GM18951 (cell line): ENCODE measurements around the gene STRA6.
"Not testable (repeated sequence)": the region's sequence is repeated elsewhere in the genome, so short reads cannot be mapped to it uniquely, and the experiment has no call there.

Experiments
- POLR2A ChIP-seq: IDR thresholded peaks from 4 replicates; pipeline ENCODE4 v1.6.1; 2011; ENCODE audit warnings: mild to moderate bottlenecking; ENCODE audit not compliant: insufficient read length, insufficient read depth; ENCODE audit errors: extremely low read depth
- in situ Hi-C: fragments of 300-500 bp; cut with MboI; formaldehyde crosslinking; loops from one replicate; pipeline ENCODE4 v1.12.0; 2022; ENCODE audit warnings: low sequenced_read_pairs, mixed read lengths, inconsistent platforms; ENCODE audit not compliant: unreplicated experiment

Gene STRA6

DNA sequence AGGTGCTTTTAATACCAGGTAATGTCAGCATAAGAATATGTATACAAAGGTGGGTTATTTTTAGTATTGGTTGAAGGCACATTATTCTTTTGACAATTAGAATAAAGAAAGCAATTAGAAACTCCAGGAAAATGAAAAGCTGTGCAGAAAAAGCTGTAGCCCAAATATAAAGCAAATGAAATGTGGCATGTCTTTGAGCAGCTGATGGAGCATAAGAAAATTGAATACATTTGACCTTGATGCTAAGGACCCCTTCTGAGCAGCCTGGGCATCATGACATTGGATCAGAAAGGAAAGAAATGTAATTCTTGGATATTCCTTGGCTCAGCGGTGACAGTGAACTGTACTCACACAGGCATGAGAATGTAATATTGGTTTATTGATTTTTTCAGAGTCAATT lies 37.1 kb downstream of the STRA6 start:
- in situ Hi-C loops: no loop called here

GRCh38 chr15:74162195-74162536 lies 40.4 kb downstream of the STRA6 start:
- in situ Hi-C loops: not testable (repeated sequence)

More for the DNA sequence above, 37.1 kb downstream of the STRA6 start:
- no peak for TF ChIP-seq POLR2A

DNA sequence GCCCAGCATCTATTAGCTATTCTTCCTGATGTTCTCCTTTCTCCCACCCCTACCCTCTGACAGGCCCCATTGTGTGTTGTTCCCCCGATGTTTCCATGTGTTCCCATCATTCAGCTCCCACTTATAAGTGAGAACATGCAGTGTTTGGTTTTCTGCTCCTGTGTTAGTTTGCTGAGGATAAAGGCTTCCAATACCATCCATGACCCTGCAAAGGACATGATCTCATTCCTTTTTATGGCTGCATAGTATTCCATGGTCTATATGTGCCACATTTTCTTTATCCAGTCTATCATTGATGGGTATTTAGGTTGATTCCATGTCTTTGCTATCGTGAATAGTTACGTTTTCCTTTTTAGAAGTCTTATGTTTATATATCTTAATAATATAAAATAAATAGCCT lies 42.2 kb downstream of the STRA6 start:
- in situ Hi-C loops: not testable (repeated sequence)

GRCh38 chr15:74159773-74160172 lies 42.8 kb downstream of the STRA6 start:
- in situ Hi-C loops: no loop called here

DNA sequence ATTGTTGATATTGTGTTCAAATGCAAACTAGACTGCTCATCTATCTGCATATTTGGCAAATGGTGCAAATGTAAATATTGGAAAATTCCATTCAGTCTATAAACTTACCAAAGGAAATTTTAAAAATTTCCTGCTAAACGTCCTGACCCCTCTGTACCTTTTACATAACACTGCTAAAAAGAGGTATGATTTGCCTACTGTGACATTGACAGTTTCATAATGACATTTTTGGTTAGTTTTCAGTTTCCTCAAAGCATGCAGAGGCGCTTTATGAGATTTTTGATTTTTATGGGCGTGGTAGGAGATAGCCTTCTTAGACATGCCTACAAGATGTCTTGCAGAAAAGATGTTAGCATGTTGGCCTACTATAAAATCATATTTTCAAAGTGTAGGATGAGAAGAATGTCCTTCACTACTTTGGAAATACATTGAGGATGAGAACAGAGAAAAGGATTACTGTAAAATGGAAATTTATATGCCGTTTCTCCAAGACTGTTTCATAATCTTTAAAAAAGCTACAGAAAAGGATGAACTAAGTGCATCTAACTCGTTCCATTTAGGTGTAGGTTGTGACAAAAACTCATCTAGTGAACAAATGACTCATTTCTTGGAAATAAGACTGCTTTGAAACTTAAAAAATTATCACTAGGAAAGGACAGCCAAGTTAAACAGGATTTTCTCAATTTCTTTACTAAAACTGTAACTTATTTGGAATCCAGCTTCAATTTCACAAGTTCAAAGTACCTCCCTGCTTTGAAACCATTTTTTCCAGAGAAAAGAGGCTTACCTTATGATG lies 43.5 kb downstream of the STRA6 start:
- in situ Hi-C loops: no loop called here
- no peak for TF ChIP-seq POLR2A

More at GRCh38 chr15:74159773-74160172, 42.8 kb downstream of the STRA6 start:
- TF ChIP-seq POLR2A: no peak

DNA sequence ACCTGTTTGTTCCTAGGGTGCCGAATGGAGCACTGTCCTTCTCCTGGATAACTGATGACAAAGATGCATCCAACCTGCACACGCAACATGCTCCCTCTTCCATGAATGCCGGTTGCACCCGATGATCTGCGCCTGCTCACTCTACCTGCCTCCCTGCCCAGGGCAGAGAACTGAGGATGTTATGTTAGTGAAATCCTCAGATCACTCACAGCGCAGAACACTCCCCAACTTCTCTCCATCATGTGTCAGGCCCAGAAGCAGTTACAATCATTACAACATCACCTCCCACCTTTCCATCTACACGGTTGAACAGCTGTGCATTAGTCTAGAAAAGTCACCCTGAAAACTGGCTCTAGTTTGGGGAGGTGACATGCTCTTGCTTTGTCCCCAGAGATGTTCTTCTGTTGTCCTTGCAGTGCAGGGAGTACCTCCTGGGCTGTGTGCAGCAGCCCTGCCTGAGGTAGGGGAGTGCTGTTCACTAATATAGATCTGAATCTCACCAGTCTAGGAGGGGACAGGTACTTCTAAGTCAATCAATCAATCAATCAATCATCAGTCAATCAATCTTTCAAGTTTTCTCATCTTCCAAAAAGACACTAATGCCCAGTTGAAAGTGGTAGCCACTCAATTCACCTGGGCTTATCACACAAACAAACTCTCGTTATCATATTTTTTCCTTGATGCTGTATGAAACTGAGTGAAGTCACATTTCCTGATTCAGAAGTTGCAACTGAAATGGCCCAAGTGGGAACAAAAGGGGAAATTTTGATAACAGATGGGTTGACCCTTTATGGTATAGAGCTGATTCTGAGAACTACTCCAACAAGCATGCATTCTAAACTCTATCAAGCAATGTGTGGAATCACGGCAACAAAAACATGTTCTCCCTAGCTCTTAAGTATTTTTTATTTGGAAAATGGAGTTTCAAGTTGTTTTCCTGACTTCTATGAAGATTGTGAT lies 44.4 kb downstream of the STRA6 start:
- in situ Hi-C loops: no loop called here
- TF ChIP-seq POLR2A: no peak

- no peak for TF ChIP-seq POLR2A
- in situ Hi-C loops: no loop called here
These were observed 45.7 kb downstream of the STRA6 start for GRCh38 chr15:74156678-74157411.

- in situ Hi-C loops: no loop called here
- no peak for TF ChIP-seq POLR2A
These were observed 46.7 kb downstream of the STRA6 start for GRCh38 chr15:74155766-74156417.

DNA sequence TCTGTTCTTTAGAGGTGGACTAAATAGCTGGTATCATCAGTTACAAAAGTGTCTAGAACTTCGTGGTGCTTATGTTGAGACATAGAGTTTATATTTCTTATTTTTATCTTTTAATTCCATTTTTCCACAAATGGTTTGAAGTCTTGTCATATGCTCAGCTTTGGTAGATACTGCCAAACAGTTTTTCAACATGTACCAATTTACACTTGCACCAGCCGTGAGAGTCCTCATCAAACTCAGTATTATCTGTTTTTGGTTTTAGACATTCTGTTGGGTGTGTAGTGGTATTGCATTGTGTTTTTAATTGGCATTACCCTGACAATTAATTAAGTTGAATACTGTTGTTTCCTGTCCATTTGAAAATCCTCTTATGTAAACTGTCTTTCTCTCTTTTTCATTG lies 55.5 kb downstream of the STRA6 start:
- TF ChIP-seq POLR2A: no peak
- in situ Hi-C loops: no loop called here

- no peak for TF ChIP-seq POLR2A
- in situ Hi-C loops: no loop called here
These were observed 56.2 kb downstream of the STRA6 start for GRCh38 chr15:74146277-74146800.

GRCh38 chr15:74144153-74144775 lies 58.3 kb downstream of the STRA6 start:
- in situ Hi-C loops: no loop called here
- no peak for TF ChIP-seq POLR2A

GRCh38 chr15:74141591-74141990 lies 61.0 kb downstream of the STRA6 start:
- TF ChIP-seq POLR2A: no peak
- in situ Hi-C loops: no loop called here
